ENCODE results near the gene DGCR8. TPM values are rescaled to one million over a fixed set of nuclear protein-coding genes. Genes with fewer than 3 reads are reported as not detected.
A peak's percentile ranks its signal among the peaks of the same experiment; 100 is the strongest.

The DGCR8 gene
- total RNA-seq, 2 experiments from 2014 or later = 17.8 to 18.5 TPM

- intact Hi-C loops (cut with DNase I, micrococcal nuclease) = no loop called here
- POLR2A ChIA-PET = interaction anchor here (0.9 kb wide), 1 partner anchor 43 kb away, joined by 3 read pairs; the partner anchor contains the start of gene TRMT2A
- Histone ChIP-seq H3K27ac (ENCODE audit: low read depth in 1 of 2, low read length in 2 of 2) (no peak overlapping the region), H3K4me1 (ENCODE audit: insufficient read depth, low read length) (peaks cover 14% of the 10 kb centered on the region), H3K9me3 (ENCODE audit: control insufficient read depth in 1 of 2, insufficient read depth in 1 of 2, low read length in 2 of 2) (peaks cover 0 to 14% of the 10 kb centered on the region in 2 experiments), H3K27me3 (ENCODE audit: control insufficient read depth in 1 of 2, insufficient read depth in 2 of 2, low read length in 2 of 2) (peaks cover 0 to 6% of the 10 kb centered on the region in 2 experiments), H3K4me3 (ENCODE audit: low read length) (no peak overlapping the region), H3K36me3 (ENCODE audit: insufficient read depth, low read length) (no peaks in the 10 kb centered on the region)
- Mint-ChIP-seq H3K4me1 (ENCODE audit: low read depth) (peaks cover 4% of the 10 kb centered on the region), H3K4me3 (no peak overlapping the region), H3K27me3 (peaks cover 5% of the 10 kb centered on the region), H3K9me3 (no peaks in the 10 kb centered on the region), H3K27ac (no peak overlapping the region), H3K36me3 (ENCODE audit: low read depth) (no peaks in the 10 kb centered on the region)
- CTCF ChIA-PET = no interaction called here
- ATAC-seq (ENCODE audit: poor library complexity) (no peak), DNase-seq (no peak)
- TF ChIP-seq, protein P1, sequence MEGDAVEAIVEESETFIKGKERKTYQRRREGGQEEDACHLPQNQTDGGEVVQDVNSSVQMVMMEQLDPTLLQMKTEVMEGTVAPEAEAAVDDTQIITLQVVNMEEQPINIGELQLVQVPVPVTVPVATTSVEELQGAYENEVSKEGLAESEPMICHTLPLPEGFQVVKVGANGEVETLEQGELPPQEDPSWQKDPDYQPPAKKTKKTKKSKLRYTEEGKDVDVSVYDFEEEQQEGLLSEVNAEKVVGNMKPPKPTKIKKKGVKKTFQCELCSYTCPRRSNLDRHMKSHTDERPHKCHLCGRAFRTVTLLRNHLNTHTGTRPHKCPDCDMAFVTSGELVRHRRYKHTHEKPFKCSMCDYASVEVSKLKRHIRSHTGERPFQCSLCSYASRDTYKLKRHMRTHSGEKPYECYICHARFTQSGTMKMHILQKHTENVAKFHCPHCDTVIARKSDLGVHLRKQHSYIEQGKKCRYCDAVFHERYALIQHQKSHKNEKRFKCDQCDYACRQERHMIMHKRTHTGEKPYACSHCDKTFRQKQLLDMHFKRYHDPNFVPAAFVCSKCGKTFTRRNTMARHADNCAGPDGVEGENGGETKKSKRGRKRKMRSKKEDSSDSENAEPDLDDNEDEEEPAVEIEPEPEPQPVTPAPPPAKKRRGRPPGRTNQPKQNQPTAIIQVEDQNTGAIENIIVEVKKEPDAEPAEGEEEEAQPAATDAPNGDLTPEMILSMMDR (IDR thresholded peaks at IDR 0.05) = no peak
Observed at GRCh38 chr22:20160041-20160440, 80.0 kb downstream of the DGCR8 start.

Small RNAs within 50 kb of the gene (microRNA-seq; reads per million reads assigned to microRNA genes)
- gene MIR185 (ENCODE audit: borderline microRNAs expressed, borderline replicate concordance) (97.4 reads per million, percentile 64 among the genes with 10 or more reads in this experiment), gene MIR6816 (ENCODE audit: borderline microRNAs expressed, borderline replicate concordance) (not detected)

Other genes with a start within 250 kb of the DGCR8 start
- 1 to 10 TPM; 3.0 to 6.5 TPM for gene GNB1L, start 225.4 kb upstream of the DGCR8 start, total RNA-seq
- gene RTL10, start 225.4 kb upstream of the DGCR8 start, total RNA-seq = 10 to 100 TPM; 24.7 TPM
- 10 to 100 TPM; 11.3 to 11.4 TPM for gene COMT, start 138.5 kb upstream of the DGCR8 start, total RNA-seq
- 10 to 100 TPM; 18.6 to 19.5 TPM for gene TXNRD2, start 138.4 kb upstream of the DGCR8 start, total RNA-seq
- 1 to 10 TPM; 2.2 to 2.5 TPM for gene ARVCF, start 63.4 kb upstream of the DGCR8 start, total RNA-seq
- 10 to 100 TPM; 10.3 to 10.5 TPM for gene TANGO2, start 59.1 kb upstream of the DGCR8 start, total RNA-seq
- gene RANBP1, start 35.9 kb downstream of the DGCR8 start, total RNA-seq = 10 to 100 TPM; 68.1 to 72.1 TPM
- 10 to 100 TPM; 79.3 to 84.2 TPM for gene TRMT2A, start 37.0 kb downstream of the DGCR8 start, total RNA-seq
- 10 to 100 TPM; 44.9 to 49.3 TPM for gene ZDHHC8, start 51.6 kb downstream of the DGCR8 start, total RNA-seq
- gene CCDC188, start 70.8 kb downstream of the DGCR8 start, total RNA-seq = not detected
- under 1 TPM; 0.36 to 0.50 TPM for gene RTN4R, start 188.1 kb downstream of the DGCR8 start, total RNA-seq
- 10 to 100 TPM; 29.1 to 31.2 TPM for gene DGCR6L, start 239.8 kb downstream of the DGCR8 start, total RNA-seq

Measured in CD4-positive, alpha-beta T cell (primary cell).